OCI-LY1 (cell line): Measurements from ENCODE around the gene RBP3.

Experiments used
- H2AFZ ChIP-seq: fragments of 200-600 bp; sonication (generic), shearing (Covaris generic); 2 replicates; pipeline ENCODE4 v1.6.0; 2014; ENCODE audit warnings: antibody characterized with exemption, mild to moderate bottlenecking, low read length
- H3F3A ChIP-seq: fragments of 200-600 bp; sonication (generic), shearing (Covaris generic); 2 replicates; pipeline ENCODE4 v1.6.0; 2014; ENCODE audit warnings: mild to moderate bottlenecking, antibody characterized with exemption, low read length, moderate library complexity; ENCODE audit not compliant: insufficient read depth
- H3K27ac ChIP-seq: fragments of 200-600 bp; sonication (generic); 2 replicates; pipeline ENCODE4 v1.5.1; 2014; ENCODE audit warnings: low read length, mixed run types, mild to moderate bottlenecking, low read depth; ENCODE audit not compliant: poor library complexity, severe bottlenecking
- H3K27me3 ChIP-seq: fragments of 200-600 bp; sonication (generic); 2 replicates; pipeline ENCODE4 v1.6.0; 2014; ENCODE audit warnings: antibody characterized with exemption, mild to moderate bottlenecking, low read length, moderate library complexity; ENCODE audit not compliant: insufficient read depth
- H3K36me3 ChIP-seq: fragments of 200-600 bp; sonication (generic); 2 replicates; pipeline ENCODE4 v1.6.1; 2014; ENCODE audit warnings: mild to moderate bottlenecking, antibody characterized with exemption, low read length, moderate library complexity, mixed read lengths; ENCODE audit not compliant: insufficient read depth
- H3K4me1 ChIP-seq: fragments of 200-600 bp; sonication (generic); 2 replicates; pipeline ENCODE4 v1.5.1; 2014; ENCODE audit warnings: mild to moderate bottlenecking, low read length, moderate library complexity; ENCODE audit not compliant: insufficient read depth, severe bottlenecking
- H3K4me2 ChIP-seq: fragments of 200-600 bp; sonication (generic), shearing (Covaris generic); 2 replicates; pipeline ENCODE4 v1.6.1; 2014; ENCODE audit warnings: low read length
- H3K4me3 ChIP-seq: fragments of 200-600 bp; sonication (generic); 2 replicates; pipeline ENCODE4 v1.5.1; 2014; ENCODE audit warnings: low read length, low read depth, mild to moderate bottlenecking, mixed read lengths; ENCODE audit not compliant: poor library complexity, severe bottlenecking
- H3K79me2 ChIP-seq: fragments of 200-600 bp; shearing (Covaris generic); 2 replicates; pipeline ENCODE4 v1.6.1; 2016; ENCODE audit warnings: mixed run types, low read length, mixed read lengths; ENCODE audit not compliant: insufficient read depth
- H3K9ac ChIP-seq: fragments of 200-600 bp; sonication (generic), shearing (Covaris generic); 2 replicates; pipeline ENCODE4 v1.6.1; 2014; ENCODE audit warnings: mild to moderate bottlenecking, low read length, mixed read lengths
- H3K9me2 ChIP-seq: fragments of 200-600 bp; sonication (generic), shearing (Covaris generic); 2 replicates; pipeline ENCODE4 v1.6.1; 2014; ENCODE audit warnings: low read depth, mild to moderate bottlenecking, low read length, mixed read lengths
- H3K9me3 ChIP-seq: fragments of 200-600 bp; shearing (Covaris generic); 2 replicates; pipeline ENCODE4 v1.6.1; 2014; ENCODE audit warnings: low read length, mixed read lengths
- H4K20me1 ChIP-seq: fragments of 200-600 bp; sonication (generic), shearing (Covaris generic); 2 replicates; pipeline ENCODE4 v1.6.0; 2016; ENCODE audit warnings: mild to moderate bottlenecking, low read length; ENCODE audit not compliant: insufficient read depth
- EZH2 ChIP-seq: fragments of 200-600 bp; sonication (generic), shearing (Covaris generic); IDR thresholded peaks from 2 replicates; pipeline ENCODE4 v1.8.0; 2017; ENCODE audit warnings: borderline replicate concordance, mixed run types, mild to moderate bottlenecking, antibody characterized with exemption, low read length, moderate library complexity, mixed read lengths
- TF ChIP-seq, protein P1 (sequence below): fragments of 200-600 bp; sonication (generic), shearing (Covaris generic); IDR thresholded peaks from 2 replicates; pipeline ENCODE4 v1.5.1; 2017; ENCODE audit warnings: mild to moderate bottlenecking, antibody characterized with exemption, low read length, moderate library complexity, mixed read lengths

RBP3 gene

DNA sequence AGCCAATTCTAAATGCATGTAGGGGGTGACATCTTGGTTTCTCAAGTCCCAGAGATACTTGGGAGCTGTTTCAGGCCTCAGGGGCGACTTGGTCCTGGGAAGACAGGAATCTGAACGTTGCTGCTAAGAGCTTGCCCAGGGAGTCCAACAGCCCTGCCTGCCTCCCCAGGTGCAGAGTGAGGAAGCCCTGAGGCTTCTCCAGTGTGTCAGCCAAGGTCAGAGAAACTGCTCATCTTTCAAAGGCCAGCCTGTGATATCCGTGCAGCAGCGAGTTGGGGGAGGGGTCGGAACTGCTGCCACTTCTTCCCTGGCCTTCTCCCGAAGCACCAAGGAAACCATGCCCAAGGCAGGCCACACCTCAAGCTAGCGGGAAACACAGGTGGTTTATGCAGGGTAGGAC, 16.2 kb upstream of the RBP3 start:
- H3F3A ChIP-seq: no peaks in the 10 kb centered on the region
- H3K36me3 ChIP-seq: no peaks in the 10 kb centered on the region
- no peak overlapping the region for H3K4me2 ChIP-seq
- H2AFZ ChIP-seq: no peak overlapping the region
- no peak overlapping the region for H3K27ac ChIP-seq
- no peak overlapping the region for H3K9ac ChIP-seq
- H3K4me1 ChIP-seq: no peaks in the 10 kb centered on the region
- H3K27me3 ChIP-seq: 0 out of 2 replicates have a peak, but pooled peaks cover under 1% of the 10 kb centered on the region
- no peaks in the 10 kb centered on the region for H3K9me2 ChIP-seq
- no peak overlapping the region for H3K4me3 ChIP-seq
- no peaks in the 10 kb centered on the region for H3K79me2 ChIP-seq
- H3K9me3 ChIP-seq: no peaks in the 10 kb centered on the region
- TF ChIP-seq EZH2: no peak
- TF ChIP-seq, protein P1, sequence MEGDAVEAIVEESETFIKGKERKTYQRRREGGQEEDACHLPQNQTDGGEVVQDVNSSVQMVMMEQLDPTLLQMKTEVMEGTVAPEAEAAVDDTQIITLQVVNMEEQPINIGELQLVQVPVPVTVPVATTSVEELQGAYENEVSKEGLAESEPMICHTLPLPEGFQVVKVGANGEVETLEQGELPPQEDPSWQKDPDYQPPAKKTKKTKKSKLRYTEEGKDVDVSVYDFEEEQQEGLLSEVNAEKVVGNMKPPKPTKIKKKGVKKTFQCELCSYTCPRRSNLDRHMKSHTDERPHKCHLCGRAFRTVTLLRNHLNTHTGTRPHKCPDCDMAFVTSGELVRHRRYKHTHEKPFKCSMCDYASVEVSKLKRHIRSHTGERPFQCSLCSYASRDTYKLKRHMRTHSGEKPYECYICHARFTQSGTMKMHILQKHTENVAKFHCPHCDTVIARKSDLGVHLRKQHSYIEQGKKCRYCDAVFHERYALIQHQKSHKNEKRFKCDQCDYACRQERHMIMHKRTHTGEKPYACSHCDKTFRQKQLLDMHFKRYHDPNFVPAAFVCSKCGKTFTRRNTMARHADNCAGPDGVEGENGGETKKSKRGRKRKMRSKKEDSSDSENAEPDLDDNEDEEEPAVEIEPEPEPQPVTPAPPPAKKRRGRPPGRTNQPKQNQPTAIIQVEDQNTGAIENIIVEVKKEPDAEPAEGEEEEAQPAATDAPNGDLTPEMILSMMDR: no peak
- no peaks in the 10 kb centered on the region for H4K20me1 ChIP-seq

GRCh38 chr10:47332371-47332770, 15.8 kb upstream of the RBP3 start:
- no peak for TF ChIP-seq EZH2
- TF ChIP-seq, protein P1: no peak
- 0 out of 2 replicates have a peak, but pooled peaks cover 4% of the 10 kb centered on the region for H3K27me3 ChIP-seq
- no peak overlapping the region for H2AFZ ChIP-seq
- no peaks in the 10 kb centered on the region for H3K4me1 ChIP-seq
- no peaks in the 10 kb centered on the region for H3K9me2 ChIP-seq
- H3K36me3 ChIP-seq: no peaks in the 10 kb centered on the region
- H3K4me3 ChIP-seq: no peak overlapping the region
- H3F3A ChIP-seq: no peaks in the 10 kb centered on the region
- H3K9me3 ChIP-seq: no peaks in the 10 kb centered on the region
- H3K79me2 ChIP-seq: no peaks in the 10 kb centered on the region
- no peak overlapping the region for H3K27ac ChIP-seq
- H3K4me2 ChIP-seq: no peak overlapping the region
- no peak overlapping the region for H3K9ac ChIP-seq
- H4K20me1 ChIP-seq: no peaks in the 10 kb centered on the region

DNA sequence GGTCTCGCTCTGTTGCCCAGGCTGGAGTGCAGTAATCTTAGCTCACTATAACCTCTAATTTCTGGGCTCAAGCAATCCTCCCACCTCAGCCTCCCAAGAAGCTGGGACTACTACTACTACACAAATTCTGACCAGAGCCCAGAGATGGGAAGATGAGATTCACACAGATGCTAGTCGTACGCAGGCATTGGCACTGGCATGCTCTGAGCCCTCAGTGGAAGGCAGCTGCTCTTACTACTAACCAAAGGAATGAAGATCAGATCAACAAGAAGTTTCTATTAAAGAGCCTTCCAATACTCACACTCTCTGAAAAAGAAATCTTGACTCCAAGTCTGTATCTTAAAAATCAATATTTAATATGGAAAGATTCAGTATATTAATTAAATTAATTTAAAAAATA, 15.2 kb upstream of the RBP3 start:
- Histone ChIP-seq H3K4me3 (no peak overlapping the region), H3K36me3 (no peaks in the 10 kb centered on the region), H3K4me1 (no peaks in the 10 kb centered on the region), H3K79me2 (no peaks in the 10 kb centered on the region), H4K20me1 (no peaks in the 10 kb centered on the region), H3K9me2 (no peaks in the 10 kb centered on the region), H3K27ac (no peak overlapping the region), H3K9ac (no peak overlapping the region), H3F3A (no peaks in the 10 kb centered on the region), H3K9me3 (no peaks in the 10 kb centered on the region), H3K4me2 (no peak overlapping the region), H2AFZ (no peak overlapping the region), H3K27me3 (0 out of 2 replicates have a peak, but pooled peaks cover 5% of the 10 kb centered on the region)
- TF ChIP-seq, protein P1: no peak
- no peak for TF ChIP-seq EZH2
